SK-N-SH (cell line): Measurements from ENCODE around the gene MFAP4. TPM values are rescaled to one million over a fixed set of nuclear protein-coding genes. Genes with fewer than 3 reads are reported as not detected.

Source experiments
- CHD2 ChIP-seq: fragments of 150-350 bp; IDR thresholded peaks from 2 replicates; pipeline ENCODE4 v1.6.1; 2018; ENCODE audit warnings: low read length; ENCODE audit not compliant: partially characterized antibody
- ELF1 ChIP-seq: IDR thresholded peaks from 2 replicates; pipeline ENCODE4 v1.4.0; 2012
- FOSL2 ChIP-seq: IDR thresholded peaks from 2 replicates; pipeline ENCODE4 v1.4.0; 2012; ENCODE audit warnings: low read depth, mild to moderate bottlenecking, moderate library complexity, borderline replicate concordance
- MXI1 ChIP-seq: IDR thresholded peaks from 2 replicates; pipeline ENCODE4 v1.6.1; 2012; ENCODE audit warnings: mild to moderate bottlenecking, low read depth, low read length, improper control_type of control experiment
- NRF1 ChIP-seq: IDR thresholded peaks from 2 replicates; pipeline ENCODE4 v1.6.1; 2012; ENCODE audit warnings: low read depth, mild to moderate bottlenecking, low read length
- POLR2AphosphoS5 ChIP-seq: IDR thresholded peaks from 2 replicates; pipeline ENCODE4 v1.6.1; 2012; ENCODE audit warnings: low read depth, low read length
- RCOR1 ChIP-seq: fragments of 150-350 bp; IDR thresholded peaks from 2 replicates; pipeline ENCODE4 v1.6.1; 2017; ENCODE audit warnings: antibody characterized with exemption, low read length
- REST ChIP-seq: IDR thresholded peaks from 2 replicates; pipeline ENCODE4 v1.6.1; 2012; ENCODE audit warnings: mild to moderate bottlenecking, low read depth, low read length, moderate library complexity
- RFX5 ChIP-seq: IDR thresholded peaks from 2 replicates; pipeline ENCODE4 v1.6.1; 2012; ENCODE audit warnings: mild to moderate bottlenecking, improper control_type of control experiment, low read length
- SMC3 ChIP-seq: IDR thresholded peaks from 2 replicates; pipeline ENCODE4 v1.6.1; 2012; ENCODE audit warnings: low read depth, low read length, improper control_type of control experiment
- TCF12 ChIP-seq: IDR thresholded peaks from 2 replicates; pipeline ENCODE4 v1.4.0; 2012
- USF2 ChIP-seq: fragments of 150-350 bp; IDR thresholded peaks from 2 replicates; pipeline ENCODE4 v1.6.1; 2017; ENCODE audit warnings: antibody characterized with exemption, low read length, low read depth, borderline replicate concordance
- polyA plus RNA-seq, 3 experiments: library from polyadenylated mRNA; depleted of rRNA; stranded (reverse); fragments of >200 nt; gene quantifications; 2 replicates each; pipeline ENCODE4 v1.2.3, GENCODE V29; 2012
- TF ChIP-seq, protein P1 (sequence below): IDR thresholded peaks from 2 replicates; pipeline ENCODE4 v1.4.0; 2012; ENCODE audit warnings: low read depth
- TF ChIP-seq, protein P2 (sequence below): IDR thresholded peaks from 2 replicates; pipeline ENCODE4 v1.4.0; 2012; ENCODE audit warnings: low read depth, borderline replicate concordance

Gene MFAP4
- polyA plus RNA-seq, 1 of the 3 experiments (the other 2 are of a cell fraction) = 120 TPM

GRCh38 chr17:19377602-19378415, 9.2 kb downstream of the MFAP4 start (continued):
- peak; percentile 85 for TF ChIP-seq ELF1
- TF ChIP-seq TCF12 = no peak; the same call in 1 of the 2 replicates
- peak; percentile 84 for TF ChIP-seq CHD2
- TF ChIP-seq, protein P1, sequence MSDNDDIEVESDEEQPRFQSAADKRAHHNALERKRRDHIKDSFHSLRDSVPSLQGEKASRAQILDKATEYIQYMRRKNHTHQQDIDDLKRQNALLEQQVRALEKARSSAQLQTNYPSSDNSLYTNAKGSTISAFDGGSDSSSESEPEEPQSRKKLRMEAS = peak; percentile 69; the same call in 1 of the 2 replicates
- no peak for TF ChIP-seq SMC3
- peak; percentile 97 for TF ChIP-seq NRF1
- no peak; the same call in 1 of the 2 replicates for TF ChIP-seq RFX5
- TF ChIP-seq FOSL2 = no peak; the same call in 1 of the 2 replicates
- no peak for TF ChIP-seq USF2
- TF ChIP-seq, protein P2, sequence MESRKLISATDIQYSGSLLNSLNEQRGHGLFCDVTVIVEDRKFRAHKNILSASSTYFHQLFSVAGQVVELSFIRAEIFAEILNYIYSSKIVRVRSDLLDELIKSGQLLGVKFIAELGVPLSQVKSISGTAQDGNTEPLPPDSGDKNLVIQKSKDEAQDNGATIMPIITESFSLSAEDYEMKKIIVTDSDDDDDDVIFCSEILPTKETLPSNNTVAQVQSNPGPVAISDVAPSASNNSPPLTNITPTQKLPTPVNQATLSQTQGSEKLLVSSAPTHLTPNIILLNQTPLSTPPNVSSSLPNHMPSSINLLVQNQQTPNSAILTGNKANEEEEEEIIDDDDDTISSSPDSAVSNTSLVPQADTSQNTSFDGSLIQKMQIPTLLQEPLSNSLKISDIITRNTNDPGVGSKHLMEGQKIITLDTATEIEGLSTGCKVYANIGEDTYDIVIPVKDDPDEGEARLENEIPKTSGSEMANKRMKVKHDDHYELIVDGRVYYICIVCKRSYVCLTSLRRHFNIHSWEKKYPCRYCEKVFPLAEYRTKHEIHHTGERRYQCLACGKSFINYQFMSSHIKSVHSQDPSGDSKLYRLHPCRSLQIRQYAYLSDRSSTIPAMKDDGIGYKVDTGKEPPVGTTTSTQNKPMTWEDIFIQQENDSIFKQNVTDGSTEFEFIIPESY = no peak
- TF ChIP-seq POLR2AphosphoS5 = peak; percentile 92
- peak; percentile 93 for TF ChIP-seq MXI1
- TF ChIP-seq REST = peak; percentile 92
- TF ChIP-seq RCOR1 = 0 out of 2 replicates have a peak, but pooled peaks have one; percentile 15
